Midbrain (tissue), 1 donor: Measurements from ENCODE around the gene MTFR2.
"Not testable (repeated sequence)": the region's sequence is repeated elsewhere in the genome, so short reads cannot be mapped to it uniquely, and the experiment has no call there.

Experiments used
- DNase-seq: peaks from one replicate; lab custom pipeline; 2025; lab: John Stamatoyannopoulos, UW

MTFR2 gene

GRCh38 chr6:136235233-136235564 lies 14.9 kb downstream of the MTFR2 start:
- DNase-seq = no peak

DNA sequence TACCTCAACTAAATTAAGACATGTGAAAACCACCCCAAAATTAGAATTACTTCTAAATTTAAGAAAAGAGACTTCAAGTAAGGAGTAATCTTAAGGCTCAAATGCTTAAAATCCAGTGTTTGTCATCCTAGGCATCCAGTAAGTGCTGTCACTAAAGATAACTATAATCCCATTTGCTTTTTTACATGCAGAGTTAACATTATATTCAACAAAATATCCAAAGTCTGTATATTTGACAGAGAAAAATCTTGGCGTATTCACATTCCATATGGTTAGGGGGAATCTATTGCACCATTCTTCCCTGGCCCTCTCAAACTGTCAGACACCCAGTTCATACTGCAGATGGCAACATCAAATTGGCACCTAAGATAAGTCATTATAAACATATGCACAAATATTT lies 17.4 kb downstream of the MTFR2 start:
- DNase-seq = no peak

GRCh38 chr6:136230219-136230853 lies 19.8 kb downstream of the MTFR2 start:
- no peak for DNase-seq

DNA sequence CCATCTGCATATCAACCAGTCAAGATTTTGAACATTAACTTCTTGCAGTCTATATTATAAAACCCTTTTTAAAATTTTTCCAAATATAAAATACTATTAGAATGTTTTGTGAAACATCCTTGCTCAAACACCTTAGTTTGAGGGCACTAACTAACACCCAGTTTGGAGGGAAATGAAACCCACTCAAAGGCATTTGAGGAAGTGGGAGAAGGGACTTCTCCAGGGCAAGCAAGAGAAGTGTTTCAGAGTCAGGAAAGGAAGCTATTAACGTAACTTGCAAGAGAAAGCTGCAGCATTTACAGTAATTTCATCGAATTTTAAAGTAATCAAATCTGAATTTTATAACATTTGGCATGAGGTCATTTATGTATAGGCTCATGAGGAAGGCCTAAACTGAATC lies 21.3 kb downstream of the MTFR2 start:
- no peak for DNase-seq

- DNase-seq = no peak
These were observed 23.3 kb downstream of the MTFR2 start for GRCh38 chr6:136226674-136227377.

DNA sequence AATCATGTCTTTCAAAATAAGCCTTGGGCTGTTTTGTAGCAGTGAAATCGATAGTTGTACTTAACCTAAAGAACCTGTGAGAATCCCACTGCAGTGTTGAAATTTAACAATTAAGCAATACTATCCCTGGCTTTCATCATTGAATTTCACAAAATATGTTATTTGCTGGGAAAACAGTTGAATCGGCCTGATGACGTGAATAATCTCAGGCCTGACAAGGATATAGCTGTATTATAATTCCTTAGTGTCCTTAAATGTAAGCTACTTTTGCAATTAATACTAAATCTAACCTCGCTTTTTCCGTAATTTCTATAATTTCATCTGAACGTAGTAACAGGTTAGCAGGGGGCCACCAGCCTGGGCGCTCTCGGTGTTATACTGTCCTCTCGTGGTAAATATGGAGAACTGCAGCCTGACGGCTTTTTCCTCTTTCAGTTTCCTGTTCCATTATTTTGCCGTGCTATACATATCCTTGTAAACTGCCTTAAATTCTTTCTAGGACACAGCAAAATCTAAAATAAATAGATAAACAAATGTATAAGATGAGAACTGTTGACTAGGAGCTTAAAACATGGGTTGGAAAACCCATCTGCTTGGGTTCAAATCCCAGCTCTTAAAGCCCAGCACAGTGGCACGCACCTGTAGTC lies 24.0 kb downstream of the MTFR2 start:
- peak; percentile 59 for DNase-seq

DNA sequence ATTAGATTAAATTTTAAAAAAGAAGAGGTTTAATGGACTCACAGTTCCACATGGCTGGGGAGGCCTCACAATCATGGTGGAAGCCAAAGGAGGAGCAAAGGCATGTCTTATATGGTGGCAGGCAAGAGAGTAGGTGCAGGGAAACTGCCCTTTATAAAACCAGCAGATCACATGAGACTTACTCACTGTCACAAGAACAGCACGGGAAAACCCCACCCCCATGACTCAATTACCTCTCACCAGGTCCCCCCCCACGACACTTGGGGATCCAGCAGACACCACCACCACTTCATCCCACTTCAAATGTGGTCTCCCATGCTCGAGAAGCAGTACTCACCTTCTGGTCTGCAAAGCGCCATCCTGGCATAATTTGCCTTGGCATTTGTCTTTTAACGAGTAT lies 24.6 kb downstream of the MTFR2 start:
- DNase-seq = no peak

- not testable (repeated sequence) for DNase-seq
These were observed 25.1 kb downstream of the MTFR2 start for GRCh38 chr6:136224974-136225373.

- no peak for DNase-seq
These were observed 33.4 kb downstream of the MTFR2 start for GRCh38 chr6:136216503-136217401.

GRCh38 chr6:136213853-136214252 lies 36.3 kb downstream of the MTFR2 start:
- DNase-seq = no peak

DNA sequence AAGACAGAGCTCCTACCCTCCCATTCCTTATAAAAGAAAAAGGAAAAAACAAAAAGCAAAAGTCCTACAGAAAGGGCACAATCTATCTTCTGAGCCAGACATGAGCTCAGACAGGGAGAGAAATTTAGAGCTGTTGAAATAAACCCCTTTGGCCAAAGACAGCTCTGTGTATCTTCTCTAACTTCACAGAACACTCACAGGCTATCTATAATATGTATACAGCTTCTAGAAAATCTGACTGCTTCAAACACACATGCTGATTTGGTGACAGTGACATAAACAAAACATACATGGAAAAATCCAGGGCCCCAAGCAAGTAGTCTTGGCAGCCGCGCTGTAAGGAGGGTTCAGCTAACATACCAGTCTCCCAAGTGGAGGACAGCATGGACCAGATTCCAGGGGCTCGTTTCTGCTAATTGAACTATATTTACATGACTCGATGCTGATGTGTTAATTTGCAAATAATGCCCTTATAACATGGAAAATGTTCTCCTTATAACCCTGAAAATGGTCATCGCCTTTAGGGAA lies 37.0 kb downstream of the MTFR2 start:
- no peak for DNase-seq

- no peak for DNase-seq
These were observed 37.5 kb downstream of the MTFR2 start for GRCh38 chr6:136212608-136213007.

- no peak for DNase-seq
These were observed 39.5 kb downstream of the MTFR2 start for GRCh38 chr6:136210398-136211165.

DNA sequence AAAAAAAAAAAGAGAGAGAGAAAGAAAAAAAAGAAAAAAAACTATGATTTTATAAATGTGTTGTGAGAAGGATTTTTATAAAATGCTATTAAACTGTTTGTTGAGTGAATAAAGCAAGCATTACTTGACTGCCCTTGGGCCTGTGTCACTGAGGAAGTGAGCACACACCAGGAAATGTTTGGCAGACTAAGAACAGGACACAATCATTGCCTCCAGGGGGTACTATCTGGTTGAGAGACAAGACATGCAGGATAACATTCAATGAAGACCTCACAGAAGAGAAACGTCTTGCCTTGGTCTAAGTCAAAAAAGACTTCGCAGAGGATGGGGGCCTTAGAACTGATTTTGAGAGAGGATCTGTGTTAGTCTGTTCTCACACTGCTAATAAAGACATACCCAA lies 40.6 kb downstream of the MTFR2 start:
- DNase-seq = no peak

DNA sequence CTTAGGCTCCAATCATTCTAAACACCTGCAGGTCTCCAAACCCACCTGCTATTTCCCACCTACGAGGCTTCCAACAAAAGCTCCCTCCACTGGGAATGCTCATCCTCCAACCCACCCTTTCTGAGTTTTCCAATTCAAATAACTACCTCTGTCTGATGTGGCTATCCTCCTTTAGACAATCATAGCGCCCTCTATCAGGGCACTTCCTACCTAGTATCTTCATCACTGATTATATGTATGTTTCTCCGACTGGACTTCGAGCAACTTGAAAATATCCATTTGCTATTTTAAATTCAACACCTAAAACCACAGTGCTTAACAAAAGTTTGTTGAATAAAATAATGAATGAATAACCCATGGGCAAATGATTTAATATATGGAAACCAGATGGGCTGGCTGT lies 41.3 kb downstream of the MTFR2 start:
- no peak for DNase-seq

GRCh38 chr6:136201732-136202131 lies 48.4 kb downstream of the MTFR2 start:
- DNase-seq = no peak

DNA sequence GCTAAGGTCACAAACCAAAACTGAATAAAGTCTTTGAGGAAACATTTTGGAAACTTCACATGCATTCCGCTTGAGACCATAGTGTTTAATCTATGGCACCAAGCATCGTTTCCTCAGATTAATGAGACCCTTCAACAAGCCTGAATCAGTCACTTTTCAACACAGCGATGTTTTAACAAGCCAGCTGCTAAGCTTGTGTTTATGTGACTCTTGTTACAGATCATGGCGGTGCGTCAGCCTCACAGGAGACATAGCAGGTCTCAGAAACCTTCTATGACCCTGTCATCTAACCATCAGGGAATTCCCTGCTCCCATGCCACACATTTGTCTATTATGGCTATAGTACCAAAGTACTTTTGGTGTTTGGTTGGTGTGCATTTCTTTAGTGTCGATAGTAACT lies 57.2 kb downstream of the MTFR2 start:
- no peak for DNase-seq

DNA sequence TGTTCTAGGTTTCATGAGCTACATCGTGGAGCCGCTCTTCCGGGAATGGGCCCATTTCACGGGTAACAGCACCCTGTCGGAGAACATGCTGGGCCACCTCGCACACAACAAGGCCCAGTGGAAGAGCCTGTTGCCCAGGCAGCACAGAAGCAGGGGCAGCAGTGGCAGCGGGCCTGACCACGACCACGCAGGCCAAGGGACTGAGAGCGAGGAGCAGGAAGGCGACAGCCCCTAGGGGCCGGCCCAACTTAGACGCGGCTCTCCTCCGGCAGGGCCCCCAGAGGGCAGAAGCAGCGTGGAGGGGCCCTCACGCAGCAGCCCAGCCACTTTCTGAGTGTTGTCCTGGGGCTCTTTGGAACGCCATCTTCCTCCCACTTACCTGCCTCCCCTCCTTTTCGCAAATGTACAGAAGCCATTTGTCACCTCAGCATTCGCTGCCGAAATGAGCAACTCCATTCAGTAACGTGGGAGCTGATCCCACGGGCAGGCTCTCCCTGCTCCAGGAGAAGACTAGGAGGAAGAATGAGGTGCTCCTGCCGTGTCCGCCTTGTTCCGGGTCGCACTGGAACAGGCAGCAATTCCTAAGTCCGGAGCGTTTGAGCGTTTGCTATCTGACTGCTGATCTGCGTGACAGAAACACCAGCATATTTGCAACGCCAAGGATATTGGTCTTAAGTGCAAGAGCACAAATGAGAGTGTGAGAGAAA lies 58.4 kb downstream of the MTFR2 start:
- DNase-seq = no peak

GRCh38 chr6:136189104-136189503 lies 61.0 kb downstream of the MTFR2 start:
- no peak for DNase-seq

GRCh38 chr6:136188486-136188885 lies 61.6 kb downstream of the MTFR2 start:
- no peak for DNase-seq

GRCh38 chr6:136186363-136186762 lies 63.7 kb downstream of the MTFR2 start:
- DNase-seq = no peak
